ENCODE measurements around the gene S1PR5. TPM values are rescaled to one million over a fixed set of nuclear protein-coding genes. Genes with fewer than 3 reads are reported as not detected.
A peak's percentile ranks its signal among the peaks of the same experiment; 100 is the strongest.

S1PR5 gene
- total and polyA plus RNA-seq, 9 of the 15 experiments (the other 6 are each of a cell fraction or from before 2014, with no cell fraction given) = 0.03 to 0.54 (median 0.35) TPM; not detected in 4

GRCh38 chr19:10543420-10544241 lies 26.4 kb upstream of the S1PR5 start, which contains the start of gene ATG4D (continued):
- TF ChIP-seq, protein P1, sequence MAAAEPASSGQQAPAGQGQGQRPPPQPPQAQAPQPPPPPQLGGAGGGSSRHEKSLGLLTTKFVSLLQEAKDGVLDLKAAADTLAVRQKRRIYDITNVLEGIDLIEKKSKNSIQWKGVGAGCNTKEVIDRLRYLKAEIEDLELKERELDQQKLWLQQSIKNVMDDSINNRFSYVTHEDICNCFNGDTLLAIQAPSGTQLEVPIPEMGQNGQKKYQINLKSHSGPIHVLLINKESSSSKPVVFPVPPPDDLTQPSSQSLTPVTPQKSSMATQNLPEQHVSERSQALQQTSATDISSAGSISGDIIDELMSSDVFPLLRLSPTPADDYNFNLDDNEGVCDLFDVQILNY (CRISPR knock-in tag; IDR thresholded peaks at IDR 0.05) = no peak
- TF ChIP-seq MTA1 (IDR thresholded peaks at IDR 0.05; ENCODE audit: borderline replicate concordance) = 0 out of 2 replicates have a peak, but pooled peaks have one; percentile 18
- TF ChIP-seq, protein P2, sequence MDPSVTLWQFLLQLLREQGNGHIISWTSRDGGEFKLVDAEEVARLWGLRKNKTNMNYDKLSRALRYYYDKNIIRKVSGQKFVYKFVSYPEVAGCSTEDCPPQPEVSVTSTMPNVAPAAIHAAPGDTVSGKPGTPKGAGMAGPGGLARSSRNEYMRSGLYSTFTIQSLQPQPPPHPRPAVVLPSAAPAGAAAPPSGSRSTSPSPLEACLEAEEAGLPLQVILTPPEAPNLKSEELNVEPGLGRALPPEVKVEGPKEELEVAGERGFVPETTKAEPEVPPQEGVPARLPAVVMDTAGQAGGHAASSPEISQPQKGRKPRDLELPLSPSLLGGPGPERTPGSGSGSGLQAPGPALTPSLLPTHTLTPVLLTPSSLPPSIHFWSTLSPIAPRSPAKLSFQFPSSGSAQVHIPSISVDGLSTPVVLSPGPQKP (CRISPR knock-in tag; IDR thresholded peaks at IDR 0.05) = no peak
- no peak for TF ChIP-seq ARNT (IDR thresholded peaks at IDR 0.05)
- no peak for TF ChIP-seq CHD2 (IDR thresholded peaks at IDR 0.05; ENCODE audit: low read depth, low read length)
- TF ChIP-seq, protein P3, sequence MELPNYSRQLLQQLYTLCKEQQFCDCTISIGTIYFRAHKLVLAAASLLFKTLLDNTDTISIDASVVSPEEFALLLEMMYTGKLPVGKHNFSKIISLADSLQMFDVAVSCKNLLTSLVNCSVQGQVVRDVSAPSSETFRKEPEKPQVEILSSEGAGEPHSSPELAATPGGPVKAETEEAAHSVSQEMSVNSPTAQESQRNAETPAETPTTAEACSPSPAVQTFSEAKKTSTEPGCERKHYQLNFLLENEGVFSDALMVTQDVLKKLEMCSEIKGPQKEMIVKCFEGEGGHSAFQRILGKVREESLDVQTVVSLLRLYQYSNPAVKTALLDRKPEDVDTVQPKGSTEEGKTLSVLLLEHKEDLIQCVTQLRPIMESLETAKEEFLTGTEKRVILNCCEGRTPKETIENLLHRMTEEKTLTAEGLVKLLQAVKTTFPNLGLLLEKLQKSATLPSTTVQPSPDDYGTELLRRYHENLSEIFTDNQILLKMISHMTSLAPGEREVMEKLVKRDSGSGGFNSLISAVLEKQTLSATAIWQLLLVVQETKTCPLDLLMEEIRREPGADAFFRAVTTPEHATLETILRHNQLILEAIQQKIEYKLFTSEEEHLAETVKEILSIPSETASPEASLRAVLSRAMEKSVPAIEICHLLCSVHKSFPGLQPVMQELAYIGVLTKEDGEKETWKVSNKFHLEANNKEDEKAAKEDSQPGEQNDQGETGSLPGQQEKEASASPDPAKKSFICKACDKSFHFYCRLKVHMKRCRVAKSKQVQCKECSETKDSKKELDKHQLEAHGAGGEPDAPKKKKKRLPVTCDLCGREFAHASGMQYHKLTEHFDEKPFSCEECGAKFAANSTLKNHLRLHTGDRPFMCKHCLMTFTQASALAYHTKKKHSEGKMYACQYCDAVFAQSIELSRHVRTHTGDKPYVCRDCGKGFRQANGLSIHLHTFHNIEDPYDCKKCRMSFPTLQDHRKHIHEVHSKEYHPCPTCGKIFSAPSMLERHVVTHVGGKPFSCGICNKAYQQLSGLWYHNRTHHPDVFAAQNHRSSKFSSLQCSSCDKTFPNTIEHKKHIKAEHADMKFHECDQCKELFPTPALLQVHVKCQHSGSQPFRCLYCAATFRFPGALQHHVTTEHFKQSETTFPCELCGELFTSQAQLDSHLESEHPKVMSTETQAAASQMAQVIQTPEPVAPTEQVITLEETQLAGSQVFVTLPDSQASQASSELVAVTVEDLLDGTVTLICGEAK (IDR thresholded peaks at IDR 0.05) = no peak
- TF ChIP-seq, protein P3 (CRISPR knock-in tag; IDR thresholded peaks at IDR 0.05) = no peak
- no peak for TF ChIP-seq KAT2B (IDR thresholded peaks at IDR 0.05; ENCODE audit: low read depth, low read length)
- no peak for TF ChIP-seq ZZZ3 (IDR thresholded peaks at IDR 0.05)
- TF ChIP-seq LARP7 (IDR thresholded peaks at IDR 0.05) = no peak
- TF ChIP-seq IRF2 (CRISPR knock-in tag; IDR thresholded peaks at IDR 0.05) = no peak
- TF ChIP-seq POLR2AphosphoS5 (IDR thresholded peaks at IDR 0.05; ENCODE audit: control insufficient read depth, insufficient read depth, low read depth, low read length) = peak; percentile 94
- TF ChIP-seq SP2 (IDR thresholded peaks at IDR 0.05; ENCODE audit: extremely low read depth, low read depth, low read length, poor library complexity, severe bottlenecking) = no peak
- TF ChIP-seq, protein P4, sequence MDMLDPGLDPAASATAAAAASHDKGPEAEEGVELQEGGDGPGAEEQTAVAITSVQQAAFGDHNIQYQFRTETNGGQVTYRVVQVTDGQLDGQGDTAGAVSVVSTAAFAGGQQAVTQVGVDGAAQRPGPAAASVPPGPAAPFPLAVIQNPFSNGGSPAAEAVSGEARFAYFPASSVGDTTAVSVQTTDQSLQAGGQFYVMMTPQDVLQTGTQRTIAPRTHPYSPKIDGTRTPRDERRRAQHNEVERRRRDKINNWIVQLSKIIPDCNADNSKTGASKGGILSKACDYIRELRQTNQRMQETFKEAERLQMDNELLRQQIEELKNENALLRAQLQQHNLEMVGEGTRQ (CRISPR knock-in tag; IDR thresholded peaks at IDR 0.05) = no peak
- TF ChIP-seq PYGO2 (tag; IDR thresholded peaks at IDR 0.05) = no peak
- no peak for TF ChIP-seq WHSC1 (IDR thresholded peaks at IDR 0.05; ENCODE audit: low read length)
- no peak for TF ChIP-seq COPS2 (conservative IDR thresholded peaks at IDR 0.05)

Measured in K562 (cell line).